ENCODE data around the gene ADH1C.
A peak's percentile ranks its signal among the peaks of the same experiment; 100 is the strongest.
"Not testable (repeated sequence)": the region's sequence is repeated elsewhere in the genome, so short reads cannot be mapped to it uniquely, and the experiment has no call there.

The ADH1C gene

GRCh38 chr4:99323756-99324155 lies 28.8 kb downstream of the ADH1C start:
- TF ChIP-seq, protein P1, sequence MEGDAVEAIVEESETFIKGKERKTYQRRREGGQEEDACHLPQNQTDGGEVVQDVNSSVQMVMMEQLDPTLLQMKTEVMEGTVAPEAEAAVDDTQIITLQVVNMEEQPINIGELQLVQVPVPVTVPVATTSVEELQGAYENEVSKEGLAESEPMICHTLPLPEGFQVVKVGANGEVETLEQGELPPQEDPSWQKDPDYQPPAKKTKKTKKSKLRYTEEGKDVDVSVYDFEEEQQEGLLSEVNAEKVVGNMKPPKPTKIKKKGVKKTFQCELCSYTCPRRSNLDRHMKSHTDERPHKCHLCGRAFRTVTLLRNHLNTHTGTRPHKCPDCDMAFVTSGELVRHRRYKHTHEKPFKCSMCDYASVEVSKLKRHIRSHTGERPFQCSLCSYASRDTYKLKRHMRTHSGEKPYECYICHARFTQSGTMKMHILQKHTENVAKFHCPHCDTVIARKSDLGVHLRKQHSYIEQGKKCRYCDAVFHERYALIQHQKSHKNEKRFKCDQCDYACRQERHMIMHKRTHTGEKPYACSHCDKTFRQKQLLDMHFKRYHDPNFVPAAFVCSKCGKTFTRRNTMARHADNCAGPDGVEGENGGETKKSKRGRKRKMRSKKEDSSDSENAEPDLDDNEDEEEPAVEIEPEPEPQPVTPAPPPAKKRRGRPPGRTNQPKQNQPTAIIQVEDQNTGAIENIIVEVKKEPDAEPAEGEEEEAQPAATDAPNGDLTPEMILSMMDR (IDR thresholded peaks at IDR 0.05; ENCODE audit: low read depth, low read length) = no peak
- DNase-seq (ENCODE audit: low read depth in 2 of 2) = peak; percentile 70 to 92
- H3K4me3 ChIP-seq (replicated peaks in 1 of 2; ENCODE audit: low read depth in 2 of 2, low read length in 2 of 2) = no peak overlapping the region

DNA sequence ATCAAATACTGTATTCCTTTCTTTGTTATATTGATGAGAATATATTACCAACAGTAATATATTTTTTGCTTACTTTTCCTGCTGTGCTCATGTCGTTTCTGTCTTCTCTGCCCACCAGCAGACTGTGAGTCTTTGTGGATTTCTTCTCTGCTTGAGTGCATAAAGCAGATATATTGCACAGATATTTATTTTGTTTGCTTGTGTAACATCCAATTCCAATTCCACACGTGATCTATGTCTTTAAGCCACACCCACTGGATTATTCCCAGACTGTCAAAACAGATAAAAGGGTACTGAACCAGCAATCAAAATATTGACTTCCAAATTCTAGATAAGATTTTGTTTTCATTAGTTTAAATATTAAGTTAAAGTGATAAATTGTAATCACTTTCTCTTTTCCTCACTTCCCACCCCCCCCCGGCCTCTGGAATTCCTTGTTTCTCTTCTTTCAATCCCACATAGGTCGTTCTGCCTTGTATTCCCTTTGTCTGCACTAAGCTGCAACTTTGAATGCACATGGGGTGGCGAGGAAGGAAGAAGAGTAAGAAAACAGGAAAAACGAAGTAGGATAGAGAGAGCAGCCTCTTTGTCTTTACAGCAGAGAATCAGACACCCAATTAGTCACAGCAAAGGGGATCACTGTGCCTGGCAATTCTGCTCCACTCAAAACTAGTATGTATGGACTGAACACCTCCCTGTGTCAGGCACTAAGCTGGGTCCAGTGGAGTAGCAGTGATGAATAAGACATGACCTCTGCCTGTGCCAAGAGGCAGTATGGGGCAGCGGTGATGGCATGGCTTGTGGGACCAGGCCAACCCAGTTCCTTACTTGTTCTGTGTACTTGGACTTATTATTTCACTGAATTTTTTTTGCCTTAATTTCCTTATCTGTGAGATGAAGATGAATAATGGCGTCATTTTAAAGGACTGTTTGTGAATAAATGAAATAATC lies 31.0 kb downstream of the ADH1C start, which contains the start of gene ADH1B:
Gene ADH1B, minus strand, starts transcription at position 161 of the 951 bp plus-strand sequence. Its CDS starts 70 bp downstream, at position 91.
- TF ChIP-seq, protein P1 (IDR thresholded peaks at IDR 0.05; ENCODE audit: low read depth, low read length) = no peak
- no peak within 1 kb of the TSS for H3K4me3 ChIP-seq (replicated peaks in 1 of 2; ENCODE audit: low read depth in 2 of 2, low read length in 2 of 2)
- DNase-seq (ENCODE audit: low read depth in 2 of 2) = no peak

DNA sequence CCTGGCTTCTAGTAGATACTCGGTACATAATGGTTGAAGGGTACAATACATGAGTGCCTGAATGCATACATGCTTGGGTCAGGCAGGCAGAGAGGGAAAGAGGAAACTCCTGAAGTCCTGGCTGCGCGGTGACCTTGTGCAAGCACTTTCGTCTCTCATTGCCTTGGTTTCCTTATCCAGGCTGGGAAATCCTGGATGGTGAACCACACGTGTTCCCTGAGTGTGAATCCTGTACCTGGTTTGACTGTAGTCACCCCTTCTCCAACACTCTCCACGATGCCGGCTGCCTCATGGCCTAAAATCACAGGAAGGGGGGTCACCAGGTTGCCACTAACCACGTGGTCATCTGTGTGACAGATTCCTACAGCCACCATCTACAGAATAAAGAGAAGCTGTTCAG lies 34.7 kb downstream of the ADH1C start:
- not testable (repeated sequence) for DNase-seq (ENCODE audit: low read depth in 2 of 2); H3K4me3 ChIP-seq (replicated peaks in 1 of 2; ENCODE audit: low read depth in 2 of 2, low read length in 2 of 2)

GRCh38 chr4:99317354-99317753 lies 35.2 kb downstream of the ADH1C start:
- TF ChIP-seq, protein P1 (IDR thresholded peaks at IDR 0.05; ENCODE audit: low read depth, low read length) = no peak
- H3K4me3 ChIP-seq (replicated peaks in 1 of 2; ENCODE audit: low read depth in 2 of 2, low read length in 2 of 2) = no peak overlapping the region

DNA sequence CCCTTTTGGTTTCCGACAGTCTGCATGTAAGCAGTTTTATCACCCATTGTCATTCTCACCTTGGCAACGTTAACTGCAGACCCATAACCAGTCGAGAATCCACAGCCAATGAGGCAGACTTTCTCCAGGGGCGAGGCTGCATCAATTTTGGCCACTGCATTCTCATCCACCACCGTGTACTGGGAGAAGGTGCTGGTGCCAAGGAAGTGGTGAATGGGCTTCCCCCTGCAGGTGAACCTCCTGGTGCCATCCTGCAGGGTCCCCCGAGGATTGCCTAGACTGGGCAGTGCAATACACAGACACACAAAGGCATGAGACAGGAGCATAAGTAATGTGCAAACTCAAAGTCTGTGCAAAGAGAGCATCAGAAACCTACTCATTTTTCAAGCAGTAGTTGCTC lies 36.7 kb downstream of the ADH1C start:
- no peak overlapping the region for H3K4me3 ChIP-seq (replicated peaks in 1 of 2; ENCODE audit: low read depth in 2 of 2, low read length in 2 of 2)
- TF ChIP-seq, protein P1 (IDR thresholded peaks at IDR 0.05; ENCODE audit: low read depth, low read length) = no peak
- no peak for DNase-seq (ENCODE audit: low read depth in 2 of 2)

More at GRCh38 chr4:99317354-99317753, 35.2 kb downstream of the ADH1C start:
- no peak for DNase-seq (ENCODE audit: low read depth in 2 of 2)

- no peak overlapping the region for H3K4me3 ChIP-seq (replicated peaks in 1 of 2; ENCODE audit: low read depth in 2 of 2, low read length in 2 of 2)
- TF ChIP-seq, protein P1 (IDR thresholded peaks at IDR 0.05; ENCODE audit: low read depth, low read length) = no peak
- no peak for DNase-seq (ENCODE audit: low read depth in 2 of 2)
Observed at GRCh38 chr4:99314211-99314610, 38.3 kb downstream of the ADH1C start.

GRCh38 chr4:99310389-99310788 lies 42.2 kb downstream of the ADH1C start:
- TF ChIP-seq, protein P1 (IDR thresholded peaks at IDR 0.05; ENCODE audit: low read depth, low read length) = no peak
- no peak for DNase-seq (ENCODE audit: low read depth in 2 of 2)
- no peak overlapping the region for H3K4me3 ChIP-seq (replicated peaks in 1 of 2; ENCODE audit: low read depth in 2 of 2, low read length in 2 of 2)
